ENCODE data around the gene GPR63. TPM values are rescaled to one million over a fixed set of nuclear protein-coding genes. Genes with fewer than 3 reads are reported as not detected.

GPR63 gene
- total and polyA plus RNA-seq, 7 experiments from 2014 or later: 0.20 to 3.1 (median 0.36) TPM; not detected in 1

- no peak overlapping the region for H3K4me3 Mint-ChIP-seq
- no peak overlapping the region for H3K27ac ChIP-seq (ENCODE audit: low read depth, low read length)
- ChIA-PET POLR2A (no interaction called here), CTCF (no interaction called here)
- no peak overlapping the region for H3K27ac Mint-ChIP-seq
- ATAC-seq (no peak), DNase-seq (no peak)
- intact Hi-C loops (cut with micrococcal nuclease): no loop called here
- no peaks in the 10 kb centered on the region for H3K36me3 Mint-ChIP-seq
- H3K4me1 ChIP-seq (ENCODE audit: control insufficient read depth in 2 of 2, insufficient read depth in 2 of 2, low read length in 2 of 2): no peaks in the 10 kb centered on the region
- no peaks in the 10 kb centered on the region for H3K4me1 Mint-ChIP-seq
- H3K9me3 ChIP-seq (ENCODE audit: control insufficient read depth in 2 of 3, low read length in 3 of 3): no peaks in the 10 kb centered on the region
- H3K27me3 Mint-ChIP-seq: peaks cover 24 to 51% (median 47%) of the 10 kb centered on the region in 5 donors
- no peaks in the 10 kb centered on the region for H3K36me3 ChIP-seq (ENCODE audit: control insufficient read depth in 2 of 3, insufficient read depth in 3 of 3, low read length in 3 of 3)
- H3K4me3 ChIP-seq (ENCODE audit: low read length): no peak overlapping the region
- peaks cover 0 to 11% (median 4%) of the 10 kb centered on the region in 11 donors for H3K9me3 Mint-ChIP-seq
- H3K27me3 ChIP-seq (ENCODE audit: control insufficient read depth in 2 of 2, insufficient read depth in 2 of 2, low read length in 2 of 2): no peaks in the 10 kb centered on the region
Measured at GRCh38 chr6:96865055-96865405, 27.8 kb upstream of the GPR63 start.

GRCh38 chr6:96864216-96865054 is 27.2 kb upstream of the GPR63 start:
- Mint-ChIP-seq H3K4me3 (no peak overlapping the region), H3K4me1 (no peaks in the 10 kb centered on the region), H3K36me3 (no peaks in the 10 kb centered on the region), H3K27ac (no peak overlapping the region), H3K9me3 (peaks cover 0 to 11% (median 4%) of the 10 kb centered on the region in 11 donors), H3K27me3 (peaks cover 29 to 53% (median 51%) of the 10 kb centered on the region in 5 donors)
- Histone ChIP-seq H3K36me3 (ENCODE audit: control insufficient read depth in 2 of 3, insufficient read depth in 3 of 3, low read length in 3 of 3) (no peaks in the 10 kb centered on the region), H3K27me3 (ENCODE audit: control insufficient read depth in 2 of 2, insufficient read depth in 2 of 2, low read length in 2 of 2) (no peaks in the 10 kb centered on the region), H3K4me1 (ENCODE audit: control insufficient read depth in 2 of 2, insufficient read depth in 2 of 2, low read length in 2 of 2) (no peaks in the 10 kb centered on the region), H3K9me3 (ENCODE audit: control insufficient read depth in 2 of 3, low read length in 3 of 3) (no peaks in the 10 kb centered on the region), H3K27ac (ENCODE audit: low read depth, low read length) (no peak overlapping the region), H3K4me3 (ENCODE audit: low read length) (no peak overlapping the region)
- POLR2A ChIA-PET: no interaction called here
- CTCF ChIA-PET: interaction anchor here (0.7 kb wide), 1 partner anchor 1488 kb away, joined by 5 read pairs; no protein-coding TSS in a partner anchor
- ATAC-seq (no peak), DNase-seq (no peak)
- intact Hi-C loops (cut with micrococcal nuclease): no loop called here

DNA sequence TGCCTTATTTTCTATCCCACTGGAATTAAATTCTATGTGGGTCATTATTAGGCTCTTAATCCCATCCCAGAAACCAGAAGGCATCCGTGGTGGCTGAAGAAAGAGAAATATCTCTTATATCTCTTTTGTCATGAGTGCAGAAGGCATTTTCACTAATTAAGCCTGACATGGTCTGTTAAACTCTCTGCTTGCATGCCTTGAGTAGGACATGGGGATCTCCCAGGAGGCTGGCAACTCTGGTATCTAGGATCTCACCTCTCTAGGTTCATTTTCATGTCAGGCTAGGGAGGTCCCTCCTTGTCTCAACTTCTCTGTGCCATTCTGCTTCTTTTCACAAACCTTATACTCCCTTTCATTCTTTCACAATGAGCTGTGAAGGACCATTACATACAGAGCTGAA is 25.3 kb upstream of the GPR63 start:
- H3K27me3 Mint-ChIP-seq: peaks cover 37 to 53% (median 44%) of the 10 kb centered on the region in 5 donors
- peaks cover 0 to 11% (median 4%) of the 10 kb centered on the region in 11 donors for H3K9me3 Mint-ChIP-seq
- Histone ChIP-seq H3K27me3 (ENCODE audit: control insufficient read depth in 2 of 2, insufficient read depth in 2 of 2, low read length in 2 of 2) (no peaks in the 10 kb centered on the region), H3K9me3 (ENCODE audit: control insufficient read depth in 2 of 3, low read length in 3 of 3) (no peaks in the 10 kb centered on the region), H3K27ac (ENCODE audit: low read depth, low read length) (no peak overlapping the region), H3K36me3 (ENCODE audit: control insufficient read depth in 2 of 3, insufficient read depth in 3 of 3, low read length in 3 of 3) (no peaks in the 10 kb centered on the region), H3K4me1 (ENCODE audit: control insufficient read depth in 2 of 2, insufficient read depth in 2 of 2, low read length in 2 of 2) (no peaks in the 10 kb centered on the region), H3K4me3 (ENCODE audit: low read length) (no peak overlapping the region)
- H3K27ac Mint-ChIP-seq: no peak overlapping the region
- ChIA-PET POLR2A (no interaction called here), CTCF (interaction anchor here (0.6 kb wide), 1 partner anchor 9 kb away, joined by 3 read pairs; no protein-coding TSS in a partner anchor)
- ATAC-seq (no peak), DNase-seq (no peak)
- H3K4me3 Mint-ChIP-seq: no peak overlapping the region
- no peaks in the 10 kb centered on the region for H3K36me3 Mint-ChIP-seq
- intact Hi-C loops (cut with micrococcal nuclease): no loop called here
- no peaks in the 10 kb centered on the region for H3K4me1 Mint-ChIP-seq

DNA sequence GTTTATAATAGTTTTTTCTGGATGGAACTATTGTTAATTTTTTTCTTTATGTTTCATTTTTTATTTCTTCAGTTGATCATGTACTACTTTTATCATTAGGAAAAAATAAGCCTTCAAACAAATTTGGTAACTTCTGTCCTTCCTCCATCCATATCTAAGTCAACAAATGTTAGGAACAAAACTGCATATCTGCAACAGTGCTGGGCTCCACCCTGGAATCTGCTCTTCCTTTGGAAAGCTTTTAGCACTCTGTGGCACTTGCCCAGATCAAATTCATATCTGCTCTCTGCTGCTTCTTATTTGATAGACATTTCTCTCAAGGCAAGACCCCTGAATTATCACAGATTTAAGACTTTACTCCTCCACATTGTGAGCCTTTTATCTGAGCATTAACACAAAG is 24.3 kb upstream of the GPR63 start:
- no peaks in the 10 kb centered on the region for H3K4me1 Mint-ChIP-seq
- ChIA-PET POLR2A (no interaction called here), CTCF (no interaction called here)
- Histone ChIP-seq H3K36me3 (ENCODE audit: control insufficient read depth in 2 of 3, insufficient read depth in 3 of 3, low read length in 3 of 3) (no peaks in the 10 kb centered on the region), H3K27ac (ENCODE audit: low read depth, low read length) (no peak overlapping the region), H3K27me3 (ENCODE audit: control insufficient read depth in 2 of 2, insufficient read depth in 2 of 2, low read length in 2 of 2) (no peaks in the 10 kb centered on the region), H3K4me1 (ENCODE audit: control insufficient read depth in 2 of 2, insufficient read depth in 2 of 2, low read length in 2 of 2) (no peaks in the 10 kb centered on the region), H3K4me3 (ENCODE audit: low read length) (no peak overlapping the region), H3K9me3 (ENCODE audit: control insufficient read depth in 2 of 3, low read length in 3 of 3) (no peaks in the 10 kb centered on the region)
- no peaks in the 10 kb centered on the region for H3K36me3 Mint-ChIP-seq
- DNase-seq (no peak), ATAC-seq (no peak)
- no peak overlapping the region for H3K27ac Mint-ChIP-seq
- intact Hi-C loops (cut with micrococcal nuclease): no loop called here
- H3K9me3 Mint-ChIP-seq: peaks cover 0 to 11% (median 4%) of the 10 kb centered on the region in 11 donors
- no peak overlapping the region for H3K4me3 Mint-ChIP-seq
- peaks cover 34 to 52% (median 41%) of the 10 kb centered on the region in 5 donors for H3K27me3 Mint-ChIP-seq

DNA sequence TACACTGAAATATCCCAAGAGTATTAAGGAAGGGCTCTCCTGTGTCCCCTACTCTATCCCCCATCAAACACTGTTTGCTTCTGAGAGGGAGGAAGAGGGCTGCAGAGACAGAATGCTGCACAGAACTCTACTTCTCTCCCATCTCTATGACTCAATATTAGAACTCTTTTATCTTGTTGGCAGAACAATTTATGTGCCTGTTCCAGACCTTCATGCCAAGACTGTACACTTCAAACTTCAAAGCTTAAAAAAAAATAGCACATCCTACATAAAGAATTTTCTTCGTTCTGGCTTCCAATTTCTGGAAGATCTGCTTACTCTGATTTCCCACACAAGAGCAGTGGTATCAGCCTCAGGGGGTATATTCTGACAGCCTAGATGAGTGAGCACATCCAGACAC is 19.6 kb upstream of the GPR63 start:
- no peak overlapping the region for H3K27ac Mint-ChIP-seq
- DNase-seq (no peak), ATAC-seq (no peak)
- CTCF ChIA-PET: no interaction called here
- no peaks in the 10 kb centered on the region for H3K4me1 ChIP-seq (ENCODE audit: control insufficient read depth in 2 of 2, insufficient read depth in 2 of 2, low read length in 2 of 2)
- H3K9me3 Mint-ChIP-seq: peaks cover 0 to 16% (median 4%) of the 10 kb centered on the region in 11 donors
- no peak overlapping the region for H3K4me3 ChIP-seq (ENCODE audit: low read length)
- H3K27me3 Mint-ChIP-seq: peaks cover 13 to 27% (median 21%) of the 10 kb centered on the region in 5 donors
- H3K9me3 ChIP-seq (ENCODE audit: control insufficient read depth in 2 of 3, low read length in 3 of 3): no peaks in the 10 kb centered on the region
- no peak overlapping the region for H3K4me3 Mint-ChIP-seq
- no peaks in the 10 kb centered on the region for H3K4me1 Mint-ChIP-seq
- H3K27me3 ChIP-seq (ENCODE audit: control insufficient read depth in 2 of 2, insufficient read depth in 2 of 2, low read length in 2 of 2): no peaks in the 10 kb centered on the region
- POLR2A ChIA-PET: no interaction called here
- no peaks in the 10 kb centered on the region for H3K36me3 ChIP-seq (ENCODE audit: control insufficient read depth in 2 of 3, insufficient read depth in 3 of 3, low read length in 3 of 3)
- intact Hi-C loops (cut with micrococcal nuclease): no loop called here
- no peak overlapping the region for H3K27ac ChIP-seq (ENCODE audit: low read depth, low read length)
- no peaks in the 10 kb centered on the region for H3K36me3 Mint-ChIP-seq

- ATAC-seq: no peak
- H3K27ac Mint-ChIP-seq: no peak overlapping the region
- intact Hi-C loops (cut with micrococcal nuclease): no loop called here
- no peak overlapping the region for H3K4me3 Mint-ChIP-seq
- Histone ChIP-seq H3K4me1 (ENCODE audit: control insufficient read depth in 2 of 2, insufficient read depth in 2 of 2, low read length in 2 of 2) (no peaks in the 10 kb centered on the region), H3K27ac (ENCODE audit: low read depth, low read length) (no peak overlapping the region), H3K27me3 (ENCODE audit: control insufficient read depth in 2 of 2, insufficient read depth in 2 of 2, low read length in 2 of 2) (no peaks in the 10 kb centered on the region), H3K36me3 (ENCODE audit: control insufficient read depth in 2 of 3, insufficient read depth in 3 of 3, low read length in 3 of 3) (no peaks in the 10 kb centered on the region), H3K4me3 (ENCODE audit: low read length) (no peak overlapping the region), H3K9me3 (ENCODE audit: control insufficient read depth in 2 of 3, low read length in 3 of 3) (no peaks in the 10 kb centered on the region)
- CTCF ChIA-PET: no interaction called here
- peaks cover 0 to 23% (median 2%) of the 10 kb centered on the region in 11 donors for H3K9me3 Mint-ChIP-seq
- H3K27me3 Mint-ChIP-seq: peaks cover 0 to 12% (median 0%) of the 10 kb centered on the region in 5 donors
- H3K36me3 Mint-ChIP-seq: peaks cover 0 to 4% (median 0%) of the 10 kb centered on the region in 5 donors
- DNase-seq: no peak
- no peaks in the 10 kb centered on the region for H3K4me1 Mint-ChIP-seq
- POLR2A ChIA-PET: no interaction called here
Measured at GRCh38 chr6:96853083-96853482, 15.8 kb upstream of the GPR63 start.

DNA sequence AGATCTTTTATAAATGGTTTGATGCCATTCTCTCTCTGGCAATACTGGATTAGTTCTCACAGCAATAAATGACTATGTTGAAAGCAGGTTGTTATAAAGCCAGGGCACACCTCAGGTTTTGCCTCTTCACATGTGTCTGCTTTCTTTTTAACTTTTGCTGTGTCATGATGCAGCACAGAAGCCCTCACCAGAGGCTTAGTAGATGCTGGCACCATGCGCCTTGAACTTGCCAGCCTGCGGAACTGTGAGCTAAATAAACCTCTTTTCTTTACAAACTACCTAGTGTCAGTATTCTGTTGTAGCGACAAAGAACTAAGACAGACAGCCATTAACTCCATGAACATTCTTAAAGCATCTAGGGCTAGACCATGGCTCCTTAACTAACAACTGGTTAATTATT is 15.3 kb upstream of the GPR63 start:
- Mint-ChIP-seq H3K27me3 (peaks cover 0 to 10% (median 2%) of the 10 kb centered on the region in 5 donors), H3K4me1 (no peaks in the 10 kb centered on the region), H3K4me3 (no peak overlapping the region), H3K9me3 (peaks cover 0 to 23% (median 2%) of the 10 kb centered on the region in 11 donors), H3K27ac (no peak overlapping the region), H3K36me3 (peaks cover 0 to 4% (median 0%) of the 10 kb centered on the region in 5 donors)
- H3K27me3 ChIP-seq (ENCODE audit: control insufficient read depth in 2 of 2, insufficient read depth in 2 of 2, low read length in 2 of 2): no peaks in the 10 kb centered on the region
- H3K27ac ChIP-seq (ENCODE audit: low read depth, low read length): no peak overlapping the region
- H3K9me3 ChIP-seq (ENCODE audit: control insufficient read depth in 2 of 3, low read length in 3 of 3): no peaks in the 10 kb centered on the region
- DNase-seq (no peak), ATAC-seq (no peak)
- intact Hi-C loops (cut with micrococcal nuclease): no loop called here
- ChIA-PET POLR2A (no interaction called here), CTCF (no interaction called here)
- no peak overlapping the region for H3K4me3 ChIP-seq (ENCODE audit: low read length)
- no peaks in the 10 kb centered on the region for H3K36me3 ChIP-seq (ENCODE audit: control insufficient read depth in 2 of 3, insufficient read depth in 3 of 3, low read length in 3 of 3)
- H3K4me1 ChIP-seq (ENCODE audit: control insufficient read depth in 2 of 2, insufficient read depth in 2 of 2, low read length in 2 of 2): no peaks in the 10 kb centered on the region

All from naive thymus-derived CD4-positive, alpha-beta T cell (primary cell).